Right kidney (tissue), 1 donor: Measurements from ENCODE around the gene BRAF.
A peak's percentile ranks its signal among the peaks of the same experiment; 100 is the strongest.
"Not testable (repeated sequence)": the region's sequence is repeated elsewhere in the genome, so short reads cannot be mapped to it uniquely, and the experiment has no call there.

Source experiments
- DNase-seq: peaks from one replicate; pipeline ENCODE4 v3.0.0-alpha.2; 2016

BRAF gene

DNA sequence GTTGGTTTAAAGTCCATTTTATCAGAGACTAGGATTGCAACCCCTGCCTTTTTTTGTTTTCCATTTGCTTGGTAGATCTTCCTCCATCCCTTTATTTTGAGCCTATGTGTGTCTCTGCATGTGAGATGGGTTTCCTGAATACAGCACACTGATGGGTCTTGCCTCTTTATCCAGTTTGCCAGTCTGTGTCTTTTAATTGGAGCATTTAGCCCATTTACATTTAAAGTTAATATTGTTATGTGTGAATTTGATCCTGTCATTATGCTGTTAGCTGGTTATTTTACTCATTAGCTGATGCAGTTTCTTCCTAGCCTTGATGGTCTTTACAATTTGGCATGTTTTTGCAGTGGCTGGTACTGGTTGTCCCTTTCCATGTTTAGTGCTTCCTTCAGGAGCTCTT, 212.3 kb downstream of the BRAF start:
- not testable (repeated sequence) for DNase-seq

DNA sequence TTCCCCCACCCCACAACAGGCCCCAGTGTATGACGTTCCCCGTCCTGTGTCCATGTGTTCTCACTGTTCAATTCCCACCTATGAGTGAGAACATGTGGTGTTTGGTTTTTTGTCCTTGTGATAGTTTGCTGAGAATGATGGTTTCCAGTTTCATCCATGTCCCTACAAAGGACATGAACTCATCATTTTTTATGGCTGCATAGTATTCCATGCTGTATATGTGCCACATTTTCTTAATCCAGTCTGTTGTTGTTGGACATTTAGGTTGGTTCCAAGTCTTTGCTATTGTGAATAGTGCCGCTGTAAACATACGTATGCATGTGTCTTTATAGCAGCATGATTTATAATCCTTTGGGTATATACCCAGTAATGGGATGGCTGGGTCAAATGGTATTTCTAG, 216.0 kb downstream of the BRAF start:
- DNase-seq = not testable (repeated sequence)

GRCh38 chr7:140707132-140707531, 217.6 kb downstream of the BRAF start:
- no peak for DNase-seq

DNA sequence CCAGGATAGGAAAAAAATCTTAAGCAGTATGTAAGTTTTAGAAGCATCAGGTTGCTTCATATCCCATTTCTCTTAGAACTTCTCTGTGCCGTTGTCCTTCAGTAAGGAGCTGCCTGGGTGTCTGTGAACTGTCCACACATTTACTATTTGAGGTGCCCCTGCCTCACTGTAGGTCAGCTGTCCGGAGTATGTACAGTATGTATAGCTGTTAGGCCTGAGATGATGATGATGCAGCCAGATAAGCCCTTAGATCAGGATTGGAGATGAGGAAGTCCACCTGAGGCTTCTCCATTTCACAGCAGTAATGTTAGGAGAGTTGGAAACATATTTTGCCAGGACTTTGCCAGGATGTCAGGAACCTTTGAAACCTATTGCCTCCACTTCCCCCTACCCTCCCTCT, 220.5 kb downstream of the BRAF start:
- DNase-seq = no peak

- no peak for DNase-seq
Observed at GRCh38 chr7:140702774-140703173, 222.0 kb downstream of the BRAF start.

- DNase-seq = no peak
Observed at GRCh38 chr7:140698477-140698876, 226.3 kb downstream of the BRAF start.

DNA sequence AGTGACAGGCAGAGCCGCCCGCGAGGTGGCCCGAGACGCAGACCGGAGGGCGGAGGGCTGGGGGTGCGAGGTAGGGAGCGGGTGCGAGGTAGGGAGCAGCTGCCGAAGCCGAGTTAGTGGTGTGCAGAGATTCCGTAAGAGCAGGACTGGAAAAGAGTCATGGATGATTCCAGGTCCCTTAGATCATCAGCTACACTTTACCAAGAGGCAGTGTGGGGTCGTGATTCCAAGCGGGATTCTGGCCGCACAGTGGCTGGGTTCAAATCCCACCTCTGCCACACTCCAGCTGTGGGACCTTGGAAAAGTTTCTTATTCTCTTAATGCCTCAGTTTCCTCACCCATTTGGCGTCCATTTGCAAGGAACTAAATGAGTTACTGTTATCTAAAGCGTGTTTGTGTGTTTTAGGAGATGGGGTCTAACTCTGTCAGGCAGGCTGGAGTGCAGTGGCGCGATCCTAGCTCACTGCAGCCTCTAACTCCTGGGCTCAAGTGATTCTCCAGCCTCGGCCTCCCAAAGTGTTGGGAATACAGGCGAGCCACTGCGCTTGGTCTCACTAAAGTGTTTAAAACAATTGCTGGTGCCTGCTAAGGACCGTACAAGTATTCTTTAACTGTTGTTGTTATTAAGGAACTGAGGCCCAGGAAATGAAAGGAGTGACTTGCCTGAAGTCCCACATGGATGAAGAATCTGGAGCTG, 227.1 kb downstream of the BRAF start:
- no peak for DNase-seq

DNA sequence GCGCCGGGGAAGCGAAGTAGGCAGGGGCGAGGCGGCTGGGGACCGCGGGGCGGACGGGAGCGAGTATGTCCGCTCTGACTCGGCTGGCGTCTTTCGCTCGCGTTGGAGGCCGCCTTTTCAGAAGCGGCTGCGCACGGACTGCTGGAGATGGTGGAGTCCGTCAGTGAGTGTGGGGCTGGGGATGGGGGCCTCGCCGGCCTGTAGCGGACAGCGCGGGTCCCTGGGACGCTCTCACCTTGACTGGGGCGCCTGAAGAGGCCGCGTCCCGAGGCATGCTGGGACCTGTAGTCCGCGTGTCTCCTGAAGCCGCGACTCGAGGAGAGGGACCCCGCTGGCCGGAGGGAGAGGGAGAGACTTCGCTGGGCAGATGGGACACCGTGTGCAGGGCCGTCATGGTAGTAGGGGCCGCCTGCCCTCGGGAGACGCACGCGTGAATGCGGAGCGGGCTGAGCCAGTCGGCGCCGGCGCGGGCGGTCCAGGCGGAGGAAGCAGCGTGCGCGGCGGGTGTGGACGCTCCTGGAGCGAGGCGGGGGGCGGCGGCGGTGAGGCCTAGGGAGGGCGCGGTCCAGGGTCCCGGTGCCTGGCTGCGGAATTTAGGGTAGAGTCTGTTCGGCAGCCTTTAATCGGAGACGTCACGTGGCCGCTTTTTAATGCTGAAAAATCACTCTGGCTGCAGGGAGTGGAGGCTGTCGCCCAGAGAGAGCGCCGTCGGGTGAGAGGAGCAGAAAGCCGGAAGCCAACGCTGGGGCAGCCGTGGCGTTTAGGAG, 227.9 kb downstream of the BRAF start, which contains the start of gene NDUFB2:
Gene NDUFB2 (plus strand): TSS at position 29 of the 767 bp plus-strand sequence. CDS start 37 bp downstream, at position 66.
- DNase-seq = peak; percentile 100

DNA sequence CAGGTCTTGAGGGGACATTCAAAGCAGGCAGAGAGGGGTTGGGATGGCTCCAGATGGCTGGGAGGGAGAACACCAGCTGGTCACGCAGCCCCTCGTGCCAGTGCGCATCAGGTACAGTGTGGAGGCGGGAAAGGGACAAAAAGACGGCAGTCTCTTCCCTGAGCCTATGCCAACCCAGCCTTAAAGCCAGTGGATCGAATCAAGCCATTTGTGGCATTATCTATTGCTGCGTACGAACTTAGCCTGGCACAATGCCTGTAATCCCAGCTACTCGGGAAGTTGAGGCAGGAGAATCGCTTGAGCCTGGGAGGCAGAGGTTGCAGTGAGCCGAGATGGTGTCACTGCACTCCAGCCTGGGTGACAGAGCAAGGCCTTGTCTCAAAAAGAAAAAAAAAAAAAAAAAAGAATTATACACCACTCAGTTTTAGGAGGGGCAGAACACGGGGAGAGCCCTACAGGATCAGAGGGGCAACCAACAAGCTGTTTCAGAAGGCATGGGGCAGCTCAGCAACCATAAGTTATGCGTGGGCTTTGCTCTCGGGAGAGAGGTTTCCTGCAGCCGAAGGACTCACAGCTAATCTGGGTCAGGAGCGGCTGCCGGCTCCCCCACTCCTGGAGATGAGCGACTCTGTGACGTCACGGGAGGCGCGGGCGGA, 228.6 kb downstream of the BRAF start:
- DNase-seq = peak; percentile 37

DNA sequence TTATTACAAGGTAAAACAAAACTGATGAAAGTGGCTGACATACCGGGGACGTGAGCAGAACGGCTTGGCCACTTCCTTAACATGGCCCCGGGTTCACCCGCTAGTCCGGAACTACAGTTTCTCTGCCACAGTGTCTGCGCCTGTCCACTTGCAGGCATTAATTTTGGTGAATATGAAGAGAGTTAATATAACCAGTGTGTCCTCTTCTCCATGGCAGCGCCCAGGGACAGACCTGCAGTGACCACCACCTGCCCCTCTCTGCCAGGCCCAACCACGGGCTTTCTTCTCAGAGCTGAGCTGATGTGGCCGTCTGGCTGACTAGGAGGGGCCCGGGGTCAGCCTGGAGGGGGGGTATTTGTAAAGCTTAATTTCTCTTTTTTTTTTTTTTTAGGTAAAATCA, 229.3 kb downstream of the BRAF start:
- no peak for DNase-seq

DNA sequence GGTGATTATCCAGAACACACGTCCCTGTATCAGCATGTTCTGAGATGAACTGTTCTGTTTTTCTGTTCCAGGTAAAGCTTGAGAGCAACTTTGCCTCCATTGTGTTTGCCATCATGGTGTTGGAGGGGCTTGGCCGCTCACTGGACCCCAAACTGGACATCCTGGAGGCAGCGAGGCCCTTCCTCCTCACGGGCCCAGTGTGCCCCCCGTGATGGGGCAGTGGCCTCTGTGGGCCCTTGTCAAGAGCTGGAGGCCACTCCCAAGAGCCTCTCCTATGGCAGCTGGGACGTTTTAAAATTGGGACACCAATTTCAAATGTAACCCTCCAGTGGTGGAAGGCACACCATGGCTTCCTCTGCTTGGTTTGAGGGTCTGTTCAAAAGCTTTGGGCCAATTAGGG, 230.1 kb downstream of the BRAF start:
- no peak for DNase-seq

DNA sequence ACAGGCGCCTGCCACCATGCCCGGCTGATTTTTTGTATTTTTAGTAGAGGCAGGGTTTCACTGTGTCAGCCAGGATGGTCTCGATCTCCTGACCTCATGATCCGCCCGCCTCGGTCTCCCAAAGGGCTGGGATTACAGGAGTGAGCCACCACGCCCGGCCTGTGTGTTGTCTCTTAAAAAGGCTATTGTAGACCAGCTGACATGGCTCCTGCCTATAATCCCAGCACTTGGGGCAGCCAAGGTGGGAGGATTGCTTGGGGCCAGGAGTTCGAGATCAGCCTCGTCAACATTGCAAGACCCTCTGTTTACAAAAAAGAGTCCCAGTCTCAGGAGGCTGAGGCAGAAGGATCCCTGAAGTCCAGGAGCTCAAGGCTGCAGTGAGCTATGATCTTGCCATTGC, 230.9 kb downstream of the BRAF start:
- DNase-seq = not testable (repeated sequence)

- no peak for DNase-seq
Observed at GRCh38 chr7:140691376-140692045, 233.2 kb downstream of the BRAF start.

DNA sequence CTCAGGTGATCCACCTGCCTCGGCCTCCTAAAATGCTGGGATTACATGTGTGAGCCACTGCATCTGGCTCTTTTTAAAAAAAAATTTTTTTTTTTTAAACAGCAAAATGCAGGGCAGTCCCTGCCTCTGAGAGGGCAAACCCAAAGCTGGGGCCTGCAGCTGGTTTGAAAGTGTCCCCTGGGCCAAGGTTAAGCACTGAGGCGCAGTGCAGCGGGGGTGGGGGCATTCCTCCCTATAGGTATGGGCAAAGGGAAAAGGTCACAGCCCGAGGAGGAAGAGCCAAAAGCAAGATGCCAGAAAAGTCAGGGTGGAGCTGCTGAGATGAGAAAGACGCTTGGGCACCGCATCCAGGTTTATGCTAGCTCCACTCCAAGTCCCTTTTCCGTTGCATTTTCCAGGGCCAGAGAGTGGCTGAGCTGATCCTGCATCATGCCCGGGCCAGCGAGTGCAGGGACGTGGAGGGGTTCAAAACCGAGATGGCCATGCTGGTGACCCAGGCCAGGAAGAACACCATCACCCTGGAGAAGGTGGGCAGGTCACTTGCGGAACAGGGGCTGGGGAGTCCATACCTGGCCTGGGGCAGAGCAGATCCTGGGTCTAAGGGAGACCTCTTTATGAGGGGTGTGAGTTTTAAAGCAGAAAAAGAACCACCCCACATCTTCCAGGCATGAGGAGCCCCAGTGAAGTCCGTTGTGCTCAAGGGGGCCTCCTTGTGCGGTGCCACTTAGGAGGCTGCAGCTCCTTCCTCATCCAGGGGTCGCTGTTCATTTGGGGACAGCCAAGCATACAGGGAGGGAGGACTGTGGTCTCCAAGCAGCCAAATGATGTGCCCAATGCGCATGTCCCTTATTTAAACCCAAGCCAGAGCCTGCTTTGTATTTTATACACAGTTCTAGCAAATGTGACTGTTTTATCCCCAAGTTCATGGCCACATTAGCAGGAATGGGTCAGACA, 235.3 kb downstream of the BRAF start:
- DNase-seq = no peak

DNA sequence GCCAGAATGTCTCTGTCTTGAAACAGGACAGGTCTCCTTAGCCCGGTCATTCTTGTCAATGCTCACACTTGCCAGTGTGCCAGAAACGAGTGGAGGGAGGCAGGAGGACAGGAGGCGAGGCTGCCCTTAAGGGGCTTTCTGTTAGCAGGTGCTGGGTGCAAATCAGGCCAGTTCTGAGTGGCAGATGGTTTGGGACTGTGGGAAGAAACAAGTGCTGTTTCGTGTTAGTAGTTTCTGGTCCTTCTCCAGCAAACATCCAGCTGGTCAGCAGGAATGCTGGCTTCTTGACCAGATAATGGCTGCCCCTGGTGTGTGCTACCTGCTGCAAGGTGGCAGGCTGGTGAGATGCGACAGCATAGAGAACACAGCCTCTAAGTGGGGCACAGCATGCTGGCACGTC, 236.4 kb downstream of the BRAF start:
- DNase-seq = no peak

- no peak for DNase-seq
Observed at GRCh38 chr7:140686921-140687320, 237.8 kb downstream of the BRAF start.

DNA sequence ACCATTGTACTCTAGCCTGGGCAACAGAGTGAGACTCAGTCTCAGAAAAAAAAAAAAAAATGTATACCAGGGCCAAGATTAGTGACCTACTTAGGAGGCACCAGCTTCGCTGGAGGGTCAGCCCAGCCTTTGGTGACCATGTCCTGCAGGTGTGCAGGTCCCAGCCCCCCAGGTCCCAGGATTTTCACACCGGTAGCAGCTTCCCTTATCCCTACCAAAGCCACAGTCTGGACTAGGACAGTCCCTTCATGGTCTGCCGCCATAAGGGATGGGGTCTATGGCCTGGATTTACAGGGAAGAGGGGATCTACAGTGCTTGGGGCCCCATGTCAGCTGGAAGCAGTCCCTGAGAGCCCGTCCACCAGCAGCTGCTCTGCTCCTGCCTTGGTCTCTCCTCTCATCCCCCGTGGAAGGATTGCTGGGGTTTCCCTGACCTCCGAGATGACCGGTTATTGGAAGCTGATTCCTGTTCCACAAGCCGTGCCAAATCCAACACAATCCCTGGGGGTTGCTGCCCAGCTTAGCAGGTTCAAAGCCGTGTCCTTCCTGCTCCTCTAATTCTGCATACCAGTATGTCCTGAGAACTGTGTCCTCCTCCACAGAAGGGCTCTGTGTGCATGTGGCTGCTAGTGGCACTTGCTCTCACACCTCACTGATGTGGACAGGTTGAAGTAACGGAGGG, 239.2 kb downstream of the BRAF start:
- no peak for DNase-seq

DNA sequence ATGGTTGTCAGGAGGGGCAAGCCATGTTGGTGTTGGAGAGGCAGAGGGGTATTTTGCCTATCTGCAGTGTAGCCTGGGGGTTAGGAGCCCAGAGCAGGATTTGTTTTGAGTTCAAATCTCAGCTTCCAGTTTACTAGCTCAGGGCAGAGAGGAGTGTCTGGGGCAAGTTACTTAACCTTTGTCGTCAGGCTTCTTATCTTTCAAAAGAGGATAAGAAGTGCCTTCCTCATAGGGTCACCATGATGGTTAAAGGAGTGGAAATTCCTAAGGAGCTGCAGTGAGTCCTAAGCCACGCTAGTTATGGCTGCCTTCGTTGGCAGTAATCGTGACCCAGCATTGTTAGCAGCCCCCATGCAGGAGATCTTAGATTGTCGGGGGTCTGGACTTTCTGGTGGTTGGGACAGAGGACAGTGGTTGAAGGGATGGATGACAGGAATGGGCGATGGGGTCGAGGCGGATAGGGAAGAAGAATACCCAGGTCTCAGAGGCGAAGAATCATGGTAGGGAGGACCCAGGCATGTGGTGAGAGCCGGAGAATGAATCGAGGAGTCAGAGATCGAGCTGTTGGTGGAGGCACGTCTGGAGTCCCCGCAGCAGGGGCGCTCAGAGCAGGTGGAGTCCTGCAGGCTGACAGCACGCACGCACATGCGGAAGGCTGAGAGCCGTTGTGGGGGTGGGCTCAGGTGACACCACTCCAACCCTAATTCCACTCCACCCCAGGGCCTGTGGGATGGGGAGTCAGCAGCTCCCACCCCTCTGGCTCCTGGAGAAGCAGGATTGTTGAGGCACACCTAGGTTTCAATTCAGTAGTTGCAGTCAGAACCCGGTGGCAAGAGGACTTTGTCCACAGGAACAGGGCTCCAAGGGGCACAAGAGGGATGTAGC, 240.4 kb downstream of the BRAF start:
- DNase-seq = no peak

- no peak for DNase-seq
Observed at GRCh38 chr7:140683657-140684056, 241.1 kb downstream of the BRAF start.

DNA sequence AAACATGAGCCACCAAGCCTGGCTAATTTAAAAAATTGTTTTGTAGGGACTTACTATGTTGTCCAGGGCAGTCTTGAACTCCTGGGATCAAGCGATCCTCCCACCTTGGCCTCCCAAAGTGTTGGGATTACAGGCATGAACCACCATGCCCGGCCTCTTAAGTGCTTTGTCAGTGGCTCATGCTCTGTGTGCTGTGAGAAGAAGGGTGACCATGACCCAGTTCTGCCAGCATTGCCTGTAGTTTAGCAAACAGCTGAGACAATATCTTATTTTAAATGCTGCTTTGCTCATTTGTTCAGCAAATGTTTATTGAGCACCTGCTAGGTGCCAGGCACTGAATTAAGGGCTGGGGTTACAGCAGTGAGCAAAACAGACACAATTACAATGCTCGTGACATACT, 243.0 kb downstream of the BRAF start:
- DNase-seq = no peak
